Smooth muscle cell (in vitro differentiated cells): ENCODE measurements around the gene MEOX2. TPM values are rescaled to one million over a fixed set of nuclear protein-coding genes. Genes with fewer than 3 reads are reported as not detected.

ENCODE experiments used
- DNase-seq: peaks from one replicate; lab custom pipeline; 2025; ENCODE audit not compliant: unreplicated experiment; lab: John Stamatoyannopoulos, UW
- H2AFZ ChIP-seq: fragments of 200-600 bp; sonication (generic); 2 replicates; pipeline ENCODE4 v1.6.0; 2016; ENCODE audit warnings: antibody characterized with exemption, low read depth, mild to moderate bottlenecking
- H3F3A ChIP-seq: fragments of 200-600 bp; sonication (generic); 2 replicates; pipeline ENCODE4 v1.6.0; 2017; ENCODE audit warnings: antibody characterized with exemption, low read depth
- H3K27ac ChIP-seq: fragments of 200-600 bp; sonication (generic); 2 replicates; pipeline ENCODE4 v1.5.1; 2016; ENCODE audit warnings: low read depth, mild to moderate bottlenecking
- H3K27me3 ChIP-seq: fragments of 200-600 bp; sonication (generic); 2 replicates; pipeline ENCODE4 v1.6.1; 2016; ENCODE audit warnings: low read depth, mild to moderate bottlenecking
- H3K36me3 ChIP-seq: fragments of 200-600 bp; sonication (generic); 2 replicates; pipeline ENCODE4 v1.5.1; 2016; ENCODE audit warnings: low read depth
- H3K4me1 ChIP-seq: fragments of 200-600 bp; sonication (generic); 2 replicates; pipeline ENCODE4 v1.5.1; 2016; ENCODE audit warnings: low read depth
- H3K4me2 ChIP-seq: fragments of 200-600 bp; sonication (generic); 2 replicates; pipeline ENCODE4 v1.6.0; 2016; ENCODE audit warnings: mild to moderate bottlenecking
- H3K4me3 ChIP-seq: fragments of 200-600 bp; sonication (generic); 2 replicates; pipeline ENCODE4 v1.5.1; 2016; ENCODE audit warnings: mild to moderate bottlenecking
- H3K79me2 ChIP-seq: fragments of 200-600 bp; sonication (generic); 2 replicates; pipeline ENCODE4 v1.6.0; 2016; ENCODE audit warnings: low read depth, mild to moderate bottlenecking
- H3K9ac ChIP-seq: fragments of 200-600 bp; sonication (generic); 2 replicates; pipeline ENCODE4 v1.6.0; 2016; ENCODE audit warnings: low read depth
- H3K9me3 ChIP-seq: fragments of 200-600 bp; sonication (generic); replicated peaks from 2 replicates; pipeline ENCODE4 v1.5.1; 2016; ENCODE audit warnings: low read depth
- H4K20me1 ChIP-seq: fragments of 200-600 bp; sonication (generic); 2 replicates; pipeline ENCODE4 v1.6.0; 2016; ENCODE audit warnings: low read depth
- WGBS: methylation state at CpG from one replicate; pipeline ENCODE4 v1.1.7; 2016; ENCODE audit warnings: low lambda C conversion rate; 5-methylcytosine and 5-hydroxymethylcytosine counted together
- polyA plus RNA-seq: library from polyadenylated mRNA; unstranded; fragments of >200 nt; fragmentation: Nextera tagmentation; extraction: Ambion mirVana; gene quantifications from 2 replicates; pipeline ENCODE4 v1.2.1, GENCODE V29; 2016
- total RNA-seq: library from RNA; depleted of rRNA; stranded (reverse); fragments of >200 nt; gene quantifications from 2 replicates; pipeline ENCODE4 v1.2.3, GENCODE V29; 2014
- TF ChIP-seq, protein P1 (sequence below): fragments of 200-600 bp; sonication (generic); IDR thresholded peaks from 2 replicates; pipeline ENCODE4 v1.5.1; 2017; ENCODE audit warnings: borderline replicate concordance, mild to moderate bottlenecking, antibody characterized with exemption; ENCODE audit not compliant: insufficient read depth, poor library complexity, severe bottlenecking

The MEOX2 gene
- total RNA-seq (not detected in 2 replicates), polyA plus RNA-seq (0.19 TPM in 1 of 2 replicates, not detected in the other)

- TF ChIP-seq, protein P1, sequence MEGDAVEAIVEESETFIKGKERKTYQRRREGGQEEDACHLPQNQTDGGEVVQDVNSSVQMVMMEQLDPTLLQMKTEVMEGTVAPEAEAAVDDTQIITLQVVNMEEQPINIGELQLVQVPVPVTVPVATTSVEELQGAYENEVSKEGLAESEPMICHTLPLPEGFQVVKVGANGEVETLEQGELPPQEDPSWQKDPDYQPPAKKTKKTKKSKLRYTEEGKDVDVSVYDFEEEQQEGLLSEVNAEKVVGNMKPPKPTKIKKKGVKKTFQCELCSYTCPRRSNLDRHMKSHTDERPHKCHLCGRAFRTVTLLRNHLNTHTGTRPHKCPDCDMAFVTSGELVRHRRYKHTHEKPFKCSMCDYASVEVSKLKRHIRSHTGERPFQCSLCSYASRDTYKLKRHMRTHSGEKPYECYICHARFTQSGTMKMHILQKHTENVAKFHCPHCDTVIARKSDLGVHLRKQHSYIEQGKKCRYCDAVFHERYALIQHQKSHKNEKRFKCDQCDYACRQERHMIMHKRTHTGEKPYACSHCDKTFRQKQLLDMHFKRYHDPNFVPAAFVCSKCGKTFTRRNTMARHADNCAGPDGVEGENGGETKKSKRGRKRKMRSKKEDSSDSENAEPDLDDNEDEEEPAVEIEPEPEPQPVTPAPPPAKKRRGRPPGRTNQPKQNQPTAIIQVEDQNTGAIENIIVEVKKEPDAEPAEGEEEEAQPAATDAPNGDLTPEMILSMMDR = no peak
- H2AFZ ChIP-seq = no peak within 1 kb of the TSS
- no peaks in the 10 kb centered on the region for H3F3A ChIP-seq
- H3K4me2 ChIP-seq = peak within 1 kb of the TSS; percentile 86
- peaks cover 24% of the 10 kb centered on the region for H3K4me1 ChIP-seq
- no peaks in the 10 kb centered on the region for H3K36me3 ChIP-seq
- H3K79me2 ChIP-seq = no peaks in the 10 kb centered on the region
- no peak for DNase-seq
- no peak within 1 kb of the TSS for H3K27ac ChIP-seq
- WGBS = 4% methylated on average over 32 of the region's 32 CpGs
- no peaks in the 10 kb centered on the region for H3K9me3 ChIP-seq
- no peak within 1 kb of the TSS for H3K9ac ChIP-seq
- peaks cover 100% of the 10 kb centered on the region for H3K27me3 ChIP-seq
- H3K4me3 ChIP-seq = peak within 1 kb of the TSS; percentile 43
- no peaks in the 10 kb centered on the region for H4K20me1 ChIP-seq
Measured at GRCh38 chr7:15686295-15686956, at the start of gene MEOX2. MEOX2 (minus strand) TSS chr7:15686683; CDS start chr7:15686402, 281 bp downstream.

GRCh38 chr7:15729746-15730145, 43.3 kb upstream of the MEOX2 start:
- H3K79me2 ChIP-seq = no peaks in the 10 kb centered on the region
- H3K4me2 ChIP-seq = no peak overlapping the region
- no peaks in the 10 kb centered on the region for H3K9me3 ChIP-seq
- no peaks in the 10 kb centered on the region for H3K4me1 ChIP-seq
- no peaks in the 10 kb centered on the region for H4K20me1 ChIP-seq
- no peaks in the 10 kb centered on the region for H3K36me3 ChIP-seq
- no peak for DNase-seq
- no peak overlapping the region for H3K9ac ChIP-seq
- H3K27me3 ChIP-seq = no peaks in the 10 kb centered on the region
- H3F3A ChIP-seq = no peaks in the 10 kb centered on the region
- no peak overlapping the region for H3K4me3 ChIP-seq
- TF ChIP-seq, protein P1 = no peak
- H3K27ac ChIP-seq = no peak overlapping the region
- H2AFZ ChIP-seq = no peak overlapping the region

GRCh38 chr7:15725051-15725450, 38.6 kb upstream of the MEOX2 start:
- no peaks in the 10 kb centered on the region for H3K27me3 ChIP-seq
- no peaks in the 10 kb centered on the region for H3K9me3 ChIP-seq
- H3F3A ChIP-seq = no peaks in the 10 kb centered on the region
- H3K9ac ChIP-seq = no peak overlapping the region
- H3K79me2 ChIP-seq = no peaks in the 10 kb centered on the region
- H3K4me3 ChIP-seq = no peak overlapping the region
- whole genome bisulfite sequencing = 92% methylated on average over 3 of the region's 3 CpGs
- no peaks in the 10 kb centered on the region for H3K4me1 ChIP-seq
- TF ChIP-seq, protein P1 = no peak
- no peak for DNase-seq
- H4K20me1 ChIP-seq = no peaks in the 10 kb centered on the region
- no peaks in the 10 kb centered on the region for H3K36me3 ChIP-seq
- H3K27ac ChIP-seq = no peak overlapping the region
- H3K4me2 ChIP-seq = no peak overlapping the region
- no peak overlapping the region for H2AFZ ChIP-seq

- TF ChIP-seq, protein P1 = no peak
- Histone ChIP-seq H3K27ac (no peak overlapping the region), H3K9ac (no peak overlapping the region), H2AFZ (no peak overlapping the region), H3K27me3 (no peaks in the 10 kb centered on the region), H4K20me1 (no peaks in the 10 kb centered on the region), H3K9me3 (no peaks in the 10 kb centered on the region), H3K36me3 (no peaks in the 10 kb centered on the region), H3F3A (no peaks in the 10 kb centered on the region), H3K4me1 (no peaks in the 10 kb centered on the region), H3K4me2 (no peak overlapping the region), H3K4me3 (no peak overlapping the region), H3K79me2 (no peaks in the 10 kb centered on the region)
- no peak for DNase-seq
Measured at GRCh38 chr7:15723841-15724240, 37.4 kb upstream of the MEOX2 start.
